Bone marrow (tissue), 2 donors: Measurements from ENCODE around the gene TFPI.
"Not testable (repeated sequence)": the region's sequence is repeated elsewhere in the genome, so short reads cannot be mapped to it uniquely, and the experiment has no call there.

Experiments used
- DNase-seq, 2 donors: peaks; one replicate each; lab custom pipeline; 2025; lab: John Stamatoyannopoulos, UW

Gene TFPI

GRCh38 chr2:187554011-187554703 is at the start of gene TFPI:
TSS of gene TFPI (minus strand) at chr2:187554435. CDS start at chr2:187503768, 50,667 bp downstream.
- DNase-seq: peak in 1 of 2 donors; percentile 90

- no peak for DNase-seq
Measured at GRCh38 chr2:187594801-187595200, 40.6 kb upstream of the TFPI start.

- no peak for DNase-seq
Measured at GRCh38 chr2:187593697-187594096, 39.5 kb upstream of the TFPI start.

- DNase-seq: no peak
Measured at GRCh38 chr2:187593098-187593497, 38.9 kb upstream of the TFPI start.

- DNase-seq: no peak
Measured at GRCh38 chr2:187590175-187590574, 35.9 kb upstream of the TFPI start.

- peak in 1 of 2 donors; percentile 37 for DNase-seq
Measured at GRCh38 chr2:187586011-187586641, 31.9 kb upstream of the TFPI start.

- DNase-seq: no peak
Measured at GRCh38 chr2:187581125-187581896, 27.1 kb upstream of the TFPI start.

GRCh38 chr2:187580462-187581124 is 26.4 kb upstream of the TFPI start:
- peak in 1 of 2 donors; percentile 55 for DNase-seq

GRCh38 chr2:187577310-187577709 is 23.1 kb upstream of the TFPI start:
- no peak for DNase-seq

- no peak for DNase-seq
Measured at GRCh38 chr2:187576906-187577305, 22.7 kb upstream of the TFPI start.

GRCh38 chr2:187575751-187576067 is 21.5 kb upstream of the TFPI start:
- DNase-seq: no peak

GRCh38 chr2:187574969-187575750 is 20.9 kb upstream of the TFPI start:
- DNase-seq: no peak

- DNase-seq: no peak
Measured at GRCh38 chr2:187573722-187574121, 19.5 kb upstream of the TFPI start.

- DNase-seq: not testable (repeated sequence)
Measured at GRCh38 chr2:187571996-187572395, 17.8 kb upstream of the TFPI start.

GRCh38 chr2:187569571-187569970 is 15.3 kb upstream of the TFPI start:
- no peak for DNase-seq

- DNase-seq: no peak
Measured at GRCh38 chr2:187569042-187569441, 14.8 kb upstream of the TFPI start.

- DNase-seq: no peak
Measured at GRCh38 chr2:187567126-187567525, 12.9 kb upstream of the TFPI start.

GRCh38 chr2:187566712-187567111 is 12.5 kb upstream of the TFPI start:
- DNase-seq: no peak

- DNase-seq: no peak
Measured at GRCh38 chr2:187566266-187566665, 12.0 kb upstream of the TFPI start.

- DNase-seq: not testable (repeated sequence)
Measured at GRCh38 chr2:187565618-187566017, 11.4 kb upstream of the TFPI start.

GRCh38 chr2:187556493-187556892 is 2.3 kb upstream of the TFPI start:
- DNase-seq: not testable (repeated sequence)

GRCh38 chr2:187554704-187555082 is 458 bp upstream of the TFPI start:
- no peak for DNase-seq
